HG03571 (cell line): ENCODE data around the gene CCR5AS.

ENCODE experiments used
- ATAC-seq: cut with Tn5 transposase; IDR thresholded peaks from one replicate; pipeline ENCODE4 v1.9.1; 2021; ENCODE audit not compliant: unreplicated experiment

Gene CCR5AS

DNA sequence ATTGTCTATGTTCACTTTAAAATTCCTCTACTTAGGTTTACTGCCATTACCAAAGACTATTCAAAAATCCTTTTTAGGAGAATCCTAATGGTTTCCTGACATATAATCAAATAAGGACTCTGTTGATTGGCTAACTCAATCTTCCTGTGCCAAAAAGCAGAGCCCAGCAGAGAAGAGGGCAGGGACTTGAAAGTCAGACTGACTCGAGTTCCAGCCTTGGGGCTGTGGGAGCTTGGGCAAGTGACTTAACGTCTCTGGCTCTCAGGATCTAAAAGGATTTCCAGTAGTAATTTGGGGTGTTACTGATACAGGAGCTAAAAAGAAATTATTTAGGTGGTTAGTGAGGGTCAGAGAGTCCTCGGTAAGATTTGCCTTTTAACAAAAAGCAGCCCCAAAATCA, 25.2 kb downstream of the CCR5AS start:
- no peak for ATAC-seq

DNA sequence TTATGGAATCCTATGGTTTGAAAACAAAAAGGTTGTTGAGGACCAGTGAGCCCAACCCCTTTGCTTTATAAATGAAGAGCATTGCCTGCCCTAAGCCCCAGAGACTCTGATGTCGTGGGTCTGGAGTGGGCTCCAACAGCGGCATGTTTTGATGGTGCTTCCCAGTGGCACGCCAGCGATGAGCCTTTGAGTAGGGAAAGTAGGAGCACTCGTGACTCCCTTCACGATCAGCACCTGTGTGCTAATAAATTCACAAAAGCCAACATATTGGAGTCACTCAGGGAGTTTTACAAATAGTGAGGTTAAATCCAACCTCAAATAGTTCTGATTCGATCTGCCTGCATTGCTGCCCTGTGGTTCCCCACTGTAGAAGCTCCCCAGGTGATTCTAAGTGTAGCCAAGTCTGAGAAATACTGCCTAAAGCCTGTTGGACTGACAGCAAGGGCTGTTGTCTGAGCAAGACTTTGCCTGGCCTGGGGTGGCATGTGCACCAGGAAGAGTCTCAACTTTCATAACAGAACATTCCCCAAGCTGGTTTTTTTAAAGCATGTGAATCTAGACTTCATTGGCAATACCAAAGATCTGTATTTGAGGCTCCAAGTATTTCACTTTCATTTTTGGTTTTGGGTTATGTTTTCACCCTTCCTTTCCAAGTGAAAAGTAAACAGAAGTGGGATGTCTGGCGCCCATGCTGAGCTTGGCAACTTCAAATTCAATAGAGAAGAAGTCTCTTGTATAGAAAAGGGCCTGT, 26.2 kb downstream of the CCR5AS start:
- no peak for ATAC-seq

DNA sequence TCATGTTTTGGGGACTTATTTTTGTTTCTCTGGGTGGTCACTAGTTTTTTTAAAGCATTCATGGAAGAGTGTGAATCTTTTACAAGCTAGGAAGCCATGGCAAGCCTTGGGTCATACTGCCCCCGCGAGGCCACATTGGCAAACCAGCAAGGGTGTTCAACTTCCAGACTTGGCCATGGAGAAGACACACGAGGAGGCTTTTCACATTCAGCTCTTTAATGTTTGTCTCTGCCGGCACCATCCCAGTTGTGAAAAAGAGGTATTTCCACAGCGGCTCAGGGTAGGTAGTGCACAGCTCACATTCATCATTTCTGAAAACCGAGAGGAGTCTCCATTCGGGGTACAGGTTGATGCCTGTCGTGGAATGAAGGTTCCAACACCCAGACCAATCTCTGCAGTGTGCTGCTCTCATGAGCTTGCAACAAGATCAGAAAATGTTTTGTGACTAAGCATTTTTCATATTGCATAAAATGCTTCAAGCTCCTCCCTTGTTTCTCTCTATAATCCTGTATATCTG, 28.4 kb downstream of the CCR5AS start:
- no peak for ATAC-seq

DNA sequence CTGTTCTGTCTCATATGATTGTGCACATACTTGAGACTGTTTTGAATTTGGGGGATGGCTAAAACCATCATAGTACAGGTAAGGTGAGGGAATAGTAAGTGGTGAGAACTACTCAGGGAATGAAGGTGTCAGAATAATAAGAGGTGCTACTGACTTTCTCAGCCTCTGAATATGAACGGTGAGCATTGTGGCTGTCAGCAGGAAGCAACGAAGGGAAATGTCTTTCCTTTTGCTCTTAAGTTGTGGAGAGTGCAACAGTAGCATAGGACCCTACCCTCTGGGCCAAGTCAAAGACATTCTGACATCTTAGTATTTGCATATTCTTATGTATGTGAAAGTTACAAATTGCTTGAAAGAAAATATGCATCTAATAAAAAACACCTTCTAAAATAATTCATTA, 31.1 kb downstream of the CCR5AS start:
- ATAC-seq = no peak

DNA sequence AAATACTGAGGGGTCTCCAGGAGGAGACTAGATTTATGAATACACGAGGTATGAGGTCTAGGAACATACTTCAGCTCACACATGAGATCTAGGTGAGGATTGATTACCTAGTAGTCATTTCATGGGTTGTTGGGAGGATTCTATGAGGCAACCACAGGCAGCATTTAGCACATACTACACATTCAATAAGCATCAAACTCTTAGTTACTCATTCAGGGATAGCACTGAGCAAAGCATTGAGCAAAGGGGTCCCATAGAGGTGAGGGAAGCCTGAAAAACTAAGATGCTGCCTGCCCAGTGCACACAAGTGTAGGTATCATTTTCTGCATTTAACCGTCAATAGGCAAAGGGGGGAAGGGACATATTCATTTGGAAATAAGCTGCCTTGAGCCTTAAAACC, 31.6 kb downstream of the CCR5AS start:
- no peak for ATAC-seq

DNA sequence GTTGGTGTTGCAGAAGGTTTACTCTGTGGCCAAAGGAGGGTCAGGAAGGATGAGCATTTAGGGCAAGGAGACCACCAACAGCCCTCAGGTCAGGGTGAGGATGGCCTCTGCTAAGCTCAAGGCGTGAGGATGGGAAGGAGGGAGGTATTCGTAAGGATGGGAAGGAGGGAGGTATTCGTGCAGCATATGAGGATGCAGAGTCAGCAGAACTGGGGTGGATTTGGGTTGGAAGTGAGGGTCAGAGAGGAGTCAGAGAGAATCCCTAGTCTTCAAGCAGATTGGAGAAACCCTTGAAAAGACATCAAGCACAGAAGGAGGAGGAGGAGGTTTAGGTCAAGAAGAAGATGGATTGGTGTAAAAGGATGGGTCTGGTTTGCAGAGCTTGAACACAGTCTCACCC, 32.1 kb downstream of the CCR5AS start:
- no peak for ATAC-seq

DNA sequence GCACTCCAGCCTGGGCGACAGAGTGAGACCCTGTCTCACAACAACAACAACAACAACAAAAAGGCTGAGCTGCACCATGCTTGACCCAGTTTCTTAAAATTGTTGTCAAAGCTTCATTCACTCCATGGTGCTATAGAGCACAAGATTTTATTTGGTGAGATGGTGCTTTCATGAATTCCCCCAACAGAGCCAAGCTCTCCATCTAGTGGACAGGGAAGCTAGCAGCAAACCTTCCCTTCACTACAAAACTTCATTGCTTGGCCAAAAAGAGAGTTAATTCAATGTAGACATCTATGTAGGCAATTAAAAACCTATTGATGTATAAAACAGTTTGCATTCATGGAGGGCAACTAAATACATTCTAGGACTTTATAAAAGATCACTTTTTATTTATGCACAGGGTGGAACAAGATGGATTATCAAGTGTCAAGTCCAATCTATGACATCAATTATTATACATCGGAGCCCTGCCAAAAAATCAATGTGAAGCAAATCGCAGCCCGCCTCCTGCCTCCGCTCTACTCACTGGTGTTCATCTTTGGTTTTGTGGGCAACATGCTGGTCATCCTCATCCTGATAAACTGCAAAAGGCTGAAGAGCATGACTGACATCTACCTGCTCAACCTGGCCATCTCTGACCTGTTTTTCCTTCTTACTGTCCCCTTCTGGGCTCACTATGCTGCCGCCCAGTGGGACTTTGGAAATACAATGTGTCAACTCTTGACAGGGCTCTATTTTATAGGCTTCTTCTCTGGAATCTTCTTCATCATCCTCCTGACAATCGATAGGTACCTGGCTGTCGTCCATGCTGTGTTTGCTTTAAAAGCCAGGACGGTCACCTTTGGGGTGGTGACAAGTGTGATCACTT, 34.1 kb downstream of the CCR5AS start:
- ATAC-seq = no peak

DNA sequence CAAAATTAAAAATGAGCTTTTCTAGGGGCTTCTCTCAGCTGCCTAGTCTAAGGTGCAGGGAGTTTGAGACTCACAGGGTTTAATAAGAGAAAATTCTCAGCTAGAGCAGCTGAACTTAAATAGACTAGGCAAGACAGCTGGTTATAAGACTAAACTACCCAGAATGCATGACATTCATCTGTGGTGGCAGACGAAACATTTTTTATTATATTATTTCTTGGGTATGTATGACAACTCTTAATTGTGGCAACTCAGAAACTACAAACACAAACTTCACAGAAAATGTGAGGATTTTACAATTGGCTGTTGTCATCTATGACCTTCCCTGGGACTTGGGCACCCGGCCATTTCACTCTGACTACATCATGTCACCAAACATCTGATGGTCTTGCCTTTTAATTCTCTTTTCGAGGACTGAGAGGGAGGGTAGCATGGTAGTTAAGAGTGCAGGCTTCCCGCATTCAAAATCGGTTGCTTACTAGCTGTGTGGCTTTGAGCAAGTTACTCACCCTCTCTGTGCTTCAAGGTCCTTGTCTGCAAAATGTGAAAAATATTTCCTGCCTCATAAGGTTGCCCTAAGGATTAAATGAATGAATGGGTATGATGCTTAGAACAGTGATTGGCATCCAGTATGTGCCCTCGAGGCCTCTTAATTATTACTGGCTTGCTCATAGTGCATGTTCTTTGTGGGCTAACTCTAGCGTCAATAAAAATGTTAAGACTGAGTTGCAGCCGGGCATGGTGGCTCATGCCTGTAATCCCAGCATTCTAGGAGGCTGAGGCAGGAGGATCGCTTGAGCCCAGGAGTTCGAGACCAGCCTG, 35.1 kb downstream of the CCR5AS start:
- no peak for ATAC-seq

DNA sequence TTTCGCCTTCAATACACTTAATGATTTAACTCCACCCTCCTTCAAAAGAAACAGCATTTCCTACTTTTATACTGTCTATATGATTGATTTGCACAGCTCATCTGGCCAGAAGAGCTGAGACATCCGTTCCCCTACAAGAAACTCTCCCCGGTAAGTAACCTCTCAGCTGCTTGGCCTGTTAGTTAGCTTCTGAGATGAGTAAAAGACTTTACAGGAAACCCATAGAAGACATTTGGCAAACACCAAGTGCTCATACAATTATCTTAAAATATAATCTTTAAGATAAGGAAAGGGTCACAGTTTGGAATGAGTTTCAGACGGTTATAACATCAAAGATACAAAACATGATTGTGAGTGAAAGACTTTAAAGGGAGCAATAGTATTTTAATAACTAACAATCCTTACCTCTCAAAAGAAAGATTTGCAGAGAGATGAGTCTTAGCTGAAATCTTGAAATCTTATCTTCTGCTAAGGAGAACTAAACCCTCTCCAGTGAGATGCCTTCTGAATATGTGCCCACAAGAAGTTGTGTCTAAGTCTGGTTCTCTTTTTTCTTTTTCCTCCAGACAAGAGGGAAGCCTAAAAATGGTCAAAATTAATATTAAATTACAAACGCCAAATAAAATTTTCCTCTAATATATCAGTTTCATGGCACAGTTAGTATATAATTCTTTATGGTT, 35.9 kb downstream of the CCR5AS start, which contains the start of gene CCR5:
TSS of gene CCR5 (plus strand) at position 108 of the 680 bp plus-strand sequence. CDS start 1,957 bp downstream, outside the sequence.
- ATAC-seq = no peak

DNA sequence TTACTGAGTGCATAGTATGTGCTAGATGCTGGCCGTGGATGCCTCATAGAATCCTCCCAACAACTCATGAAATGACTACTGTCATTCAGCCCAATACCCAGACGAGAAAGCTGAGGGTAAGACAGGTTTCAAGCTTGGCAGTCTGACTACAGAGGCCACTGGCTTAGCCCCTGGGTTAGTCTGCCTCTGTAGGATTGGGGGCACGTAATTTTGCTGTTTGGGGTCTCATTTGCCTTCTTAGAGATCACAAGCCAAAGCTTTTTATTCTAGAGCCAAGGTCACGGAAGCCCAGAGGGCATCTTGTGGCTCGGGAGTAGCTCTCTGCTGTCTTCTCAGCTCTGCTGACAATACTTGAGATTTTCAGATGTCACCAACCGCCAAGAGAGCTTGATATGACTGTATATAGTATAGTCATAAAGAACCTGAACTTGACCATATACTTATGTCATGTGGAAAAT, 37.2 kb downstream of the CCR5AS start:
- no peak for ATAC-seq

DNA sequence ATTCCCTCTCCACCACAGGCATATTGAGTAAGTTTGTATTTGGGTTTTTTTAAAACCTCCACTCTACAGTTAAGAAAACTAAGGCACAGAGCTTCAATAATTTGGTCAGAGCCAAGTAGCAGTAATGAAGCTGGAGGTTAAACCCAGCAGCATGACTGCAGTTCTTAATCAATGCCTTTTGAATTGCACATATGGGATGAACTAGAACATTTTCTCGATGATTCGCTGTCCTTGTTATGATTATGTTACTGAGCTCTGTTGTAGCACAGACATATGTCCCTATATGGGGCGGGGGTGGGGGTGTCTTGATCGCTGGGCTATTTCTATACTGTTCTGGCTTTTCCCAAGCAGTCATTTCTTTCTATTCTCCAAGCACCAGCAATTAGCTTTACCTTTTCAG, 37.7 kb downstream of the CCR5AS start:
- ATAC-seq = no peak

DNA sequence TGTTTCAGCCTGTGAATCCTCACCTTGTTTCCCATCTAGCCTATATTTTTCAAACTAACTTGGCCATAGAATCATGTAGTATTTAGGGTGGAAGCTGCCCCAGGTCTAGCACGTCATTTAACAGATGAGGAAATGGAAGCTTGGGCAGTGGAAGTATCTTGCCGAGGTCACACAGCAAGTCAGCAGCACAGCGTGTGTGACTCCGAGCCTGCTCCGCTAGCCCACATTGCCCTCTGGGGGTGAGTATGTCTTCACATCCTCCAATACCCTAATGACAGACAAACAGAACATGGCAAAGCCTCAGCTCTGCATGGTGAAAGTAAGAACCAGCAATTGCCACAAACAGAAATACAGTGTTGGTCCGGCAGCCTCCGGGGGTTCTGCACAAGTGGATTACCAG, 38.3 kb downstream of the CCR5AS start:
- no peak for ATAC-seq

DNA sequence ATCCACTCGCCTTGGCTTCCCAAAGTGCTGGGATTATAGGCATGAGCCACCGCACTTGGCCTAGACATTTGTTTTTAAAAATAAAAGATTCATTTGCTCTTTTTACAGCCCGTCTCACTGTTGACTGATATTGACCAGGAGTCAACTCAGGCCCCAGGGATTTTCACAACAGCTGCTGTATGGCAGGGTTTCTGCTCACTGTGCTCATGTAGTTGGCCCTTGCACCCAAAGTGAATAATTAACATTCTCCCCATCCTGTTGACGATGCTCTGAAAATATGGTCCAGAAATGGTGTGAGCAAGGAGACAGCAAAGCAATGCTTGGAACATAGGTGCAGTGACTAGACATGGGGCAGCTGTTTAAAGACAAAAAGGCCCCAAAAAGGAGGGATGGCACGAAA, 39.1 kb downstream of the CCR5AS start:
- ATAC-seq = no peak

DNA sequence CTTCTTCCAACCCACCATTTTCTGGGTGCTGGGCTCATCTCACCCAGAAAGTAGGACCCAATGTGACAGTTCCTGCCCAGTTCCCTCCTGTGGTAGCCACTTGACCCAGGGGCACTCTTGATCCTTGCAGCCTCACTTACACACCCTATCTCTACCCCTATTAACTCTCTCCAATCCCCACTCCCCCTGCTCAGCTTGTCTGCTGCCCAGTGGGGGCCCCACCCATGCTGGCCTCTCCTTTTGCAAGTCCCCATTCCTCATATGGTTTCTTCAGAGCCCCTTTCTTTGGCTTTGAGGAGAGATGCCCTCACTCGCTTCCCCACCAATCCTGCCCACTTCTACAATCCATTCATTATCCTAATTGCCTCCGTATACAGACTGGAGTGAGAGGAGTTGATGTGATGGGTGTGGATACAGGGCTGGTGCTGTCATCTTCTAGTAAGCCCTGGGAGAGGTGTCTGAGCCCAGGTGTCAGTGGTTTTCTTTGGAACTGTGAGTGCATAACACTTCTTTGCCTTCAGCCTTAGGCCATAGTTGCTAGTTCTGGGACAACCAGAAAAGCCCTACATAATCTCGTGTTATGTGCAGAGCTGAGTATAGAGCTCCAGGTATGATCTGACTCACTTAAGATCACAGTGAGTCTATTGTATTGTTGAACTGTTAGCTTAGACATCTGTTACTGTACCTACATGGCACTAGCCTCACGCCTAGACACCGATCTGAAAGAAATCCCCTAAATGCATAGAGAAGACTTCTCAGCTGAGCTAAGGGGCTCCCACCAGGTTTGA, 40.9 kb downstream of the CCR5AS start:
- no peak for ATAC-seq

DNA sequence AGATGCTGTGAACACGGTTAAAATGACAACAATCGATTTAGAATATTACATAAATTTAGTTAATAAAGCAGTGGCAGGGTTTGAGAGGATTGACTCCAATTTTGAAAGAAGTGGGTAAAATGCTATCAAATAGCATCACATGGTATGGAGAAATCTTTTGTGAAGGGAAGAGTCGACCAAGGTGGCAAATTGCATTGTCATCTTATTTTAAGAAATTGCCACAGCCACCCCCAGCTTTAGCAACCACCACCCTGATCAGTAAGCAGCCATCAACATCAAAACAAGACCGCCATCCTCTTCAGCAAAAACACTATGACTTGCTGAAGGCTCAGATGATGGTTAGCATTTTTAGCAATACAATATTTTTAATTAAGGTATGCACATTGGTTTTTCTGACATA, 41.8 kb downstream of the CCR5AS start:
- no peak for ATAC-seq

DNA sequence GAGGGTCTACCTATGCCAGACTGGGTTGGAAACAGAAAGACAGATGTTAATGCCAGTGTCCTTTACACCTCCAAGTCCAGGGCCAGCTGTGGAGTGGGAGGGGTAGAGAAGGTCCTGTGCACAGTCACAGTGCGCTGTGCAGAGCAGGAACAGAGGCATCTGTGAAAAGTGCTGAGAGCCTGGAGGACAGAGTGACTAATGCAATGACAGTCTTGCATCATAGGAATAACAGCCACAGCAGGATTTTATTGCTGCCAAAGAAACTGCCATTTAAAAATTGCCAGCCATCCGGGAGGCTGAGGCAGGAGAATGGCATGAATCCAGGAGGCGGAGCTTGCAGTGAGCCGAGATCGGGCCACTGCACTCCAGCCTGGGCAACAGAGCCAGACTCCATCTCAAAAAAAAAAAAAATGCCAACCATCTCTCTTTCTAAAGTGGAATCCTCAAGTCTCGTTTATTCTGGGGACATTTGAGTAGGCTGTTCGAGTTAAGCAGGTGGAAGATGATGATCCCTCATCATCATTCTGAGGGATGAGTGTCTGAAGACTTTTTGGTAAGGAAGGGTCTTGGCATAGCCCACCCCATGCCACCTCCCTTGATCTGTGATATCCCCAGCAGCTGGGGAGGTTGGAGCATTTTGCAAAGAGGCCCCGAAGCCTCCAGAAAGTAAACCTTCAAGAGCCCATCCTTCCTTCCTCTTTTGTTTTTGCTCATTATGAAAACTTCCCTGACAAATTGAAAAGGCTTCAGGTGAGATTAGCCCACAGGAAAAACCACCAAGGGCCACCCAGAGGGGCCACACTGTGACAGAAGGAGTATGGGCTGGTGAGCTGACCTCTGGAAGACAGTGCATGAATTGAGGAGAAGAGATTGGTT, 45.2 kb downstream of the CCR5AS start:
- ATAC-seq = no peak

DNA sequence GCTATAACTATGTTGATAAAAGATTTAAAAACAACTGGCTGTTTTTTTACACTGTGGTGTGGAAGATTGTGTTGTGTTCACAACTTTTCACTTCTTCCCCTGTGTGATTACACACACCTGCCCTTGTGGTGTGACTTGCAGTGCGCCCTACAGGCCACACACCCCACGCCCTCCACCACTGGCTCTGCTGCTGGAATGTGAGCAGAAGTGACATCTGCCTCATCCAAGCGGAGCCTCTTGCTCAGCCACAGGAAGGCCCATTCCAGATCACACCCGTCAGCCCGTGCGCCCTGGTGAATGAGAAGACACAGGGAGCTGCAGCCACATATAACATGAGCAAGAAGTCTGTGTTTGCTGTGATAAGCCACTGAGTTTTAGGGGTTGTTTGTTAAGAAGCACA, 46.0 kb downstream of the CCR5AS start:
- no peak for ATAC-seq

DNA sequence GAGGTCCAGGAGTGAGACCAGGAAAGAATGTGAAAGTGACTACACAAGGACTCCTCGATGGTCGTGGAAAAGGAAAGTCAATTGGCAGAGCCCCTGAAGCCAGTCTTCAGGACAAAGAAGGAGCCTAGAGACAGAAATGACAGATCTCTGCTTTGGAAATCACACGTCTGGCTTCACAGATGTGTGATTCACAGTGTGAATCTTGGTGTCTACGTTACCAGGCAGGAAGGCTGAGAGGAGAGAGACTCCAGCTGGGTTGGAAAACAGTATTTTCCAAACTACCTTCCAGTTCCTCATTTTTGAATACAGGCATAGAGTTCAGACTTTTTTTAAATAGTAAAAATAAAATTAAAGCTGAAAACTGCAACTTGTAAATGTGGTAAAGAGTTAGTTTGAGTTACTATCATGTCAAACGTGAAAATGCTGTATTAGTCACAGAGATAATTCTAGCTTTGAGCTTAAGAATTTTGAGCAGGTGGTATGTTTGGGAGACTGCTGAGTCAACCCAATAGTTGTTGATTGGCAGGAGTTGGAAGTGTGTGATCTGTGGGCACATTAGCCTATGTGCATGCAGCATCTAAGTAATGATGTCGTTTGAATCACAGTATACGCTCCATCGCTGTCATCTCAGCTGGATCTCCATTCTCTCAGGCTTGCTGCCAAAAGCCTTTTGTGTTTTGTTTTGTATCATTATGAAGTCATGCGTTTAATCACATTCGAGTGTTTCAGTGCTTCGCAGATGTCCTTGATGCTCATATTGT, 47.0 kb downstream of the CCR5AS start:
- ATAC-seq = no peak
